Measurements from ENCODE around the gene RGS16.

- TF ChIP-seq, protein P1, sequence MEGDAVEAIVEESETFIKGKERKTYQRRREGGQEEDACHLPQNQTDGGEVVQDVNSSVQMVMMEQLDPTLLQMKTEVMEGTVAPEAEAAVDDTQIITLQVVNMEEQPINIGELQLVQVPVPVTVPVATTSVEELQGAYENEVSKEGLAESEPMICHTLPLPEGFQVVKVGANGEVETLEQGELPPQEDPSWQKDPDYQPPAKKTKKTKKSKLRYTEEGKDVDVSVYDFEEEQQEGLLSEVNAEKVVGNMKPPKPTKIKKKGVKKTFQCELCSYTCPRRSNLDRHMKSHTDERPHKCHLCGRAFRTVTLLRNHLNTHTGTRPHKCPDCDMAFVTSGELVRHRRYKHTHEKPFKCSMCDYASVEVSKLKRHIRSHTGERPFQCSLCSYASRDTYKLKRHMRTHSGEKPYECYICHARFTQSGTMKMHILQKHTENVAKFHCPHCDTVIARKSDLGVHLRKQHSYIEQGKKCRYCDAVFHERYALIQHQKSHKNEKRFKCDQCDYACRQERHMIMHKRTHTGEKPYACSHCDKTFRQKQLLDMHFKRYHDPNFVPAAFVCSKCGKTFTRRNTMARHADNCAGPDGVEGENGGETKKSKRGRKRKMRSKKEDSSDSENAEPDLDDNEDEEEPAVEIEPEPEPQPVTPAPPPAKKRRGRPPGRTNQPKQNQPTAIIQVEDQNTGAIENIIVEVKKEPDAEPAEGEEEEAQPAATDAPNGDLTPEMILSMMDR (IDR thresholded peaks at IDR 0.05): no peak
- TF ChIP-seq EZH2 (IDR thresholded peaks at IDR 0.05; ENCODE audit: borderline replicate concordance, insufficient read depth, low read depth, low read length, poor library complexity, severe bottlenecking): no peak
Observed at GRCh38 chr1:182644886-182645285, 40.7 kb upstream of the RGS16 start.
